Measurements from ENCODE around the gene MANF.
"Not testable (repeated sequence)": the region's sequence is repeated elsewhere in the genome, so short reads cannot be mapped to it uniquely, and the experiment has no call there.

Gene MANF

GRCh38 chr3:51387281-51387680 lies 2.2 kb downstream of the MANF start:
- not testable (repeated sequence) for H4K8ac ChIP-seq (ENCODE audit: low read depth, low read length); H2BK120ac ChIP-seq (ENCODE audit: insufficient read depth, low read length, poor library complexity); H3K9ac ChIP-seq (ENCODE audit: low read length); H2BK12ac ChIP-seq (ENCODE audit: low read length); H3K4ac ChIP-seq (ENCODE audit: low read depth, low read length); H2AK5ac ChIP-seq (ENCODE audit: low read length); H3K9me3 ChIP-seq (ENCODE audit: insufficient read depth, low read depth, low read length); H3K23ac ChIP-seq (ENCODE audit: low read length); H3K27me3 ChIP-seq (ENCODE audit: insufficient read depth, low read length); H3K27ac ChIP-seq (ENCODE audit: low read depth, low read length); H3K4me3 ChIP-seq (ENCODE audit: low read depth, low read length); H2BK5ac ChIP-seq (ENCODE audit: low read depth, low read length, poor library complexity); H3K14ac ChIP-seq (ENCODE audit: low read length); H2AFZ ChIP-seq (ENCODE audit: insufficient read depth, low read length, poor library complexity); H3K18ac ChIP-seq (ENCODE audit: low read length); H4K12ac ChIP-seq (ENCODE audit: low read depth, low read length); H4K91ac ChIP-seq (ENCODE audit: low read depth, low read length); DNase-seq
- H3K36me3 ChIP-seq (ENCODE audit: control insufficient read depth in 1 of 2, insufficient read depth in 2 of 2, low read length in 2 of 2) = peaks cover 21 to 30% of the 10 kb centered on the region in 2 experiments
- H3K4me1 ChIP-seq (ENCODE audit: control insufficient read depth in 1 of 2, insufficient read depth in 2 of 2, low read length in 2 of 2) = peaks cover 22 to 40% of the 10 kb centered on the region in 2 experiments
- peaks cover 30% of the 10 kb centered on the region for H3K79me2 ChIP-seq (ENCODE audit: control insufficient read depth, insufficient read depth, low read length, poor library complexity)
- no CpG with 5 or more reads among the region's 6 CpGs for WGBS (ENCODE audit: extremely low coverage, insufficient coverage, insufficient read length)
- peaks cover 22% of the 10 kb centered on the region for H3K79me1 ChIP-seq (ENCODE audit: low read length)
- H3K4me2 ChIP-seq (ENCODE audit: low read length) = peak overlapping the region; percentile 14

GRCh38 chr3:51388286-51389029 lies 3.4 kb downstream of the MANF start:
- Histone ChIP-seq H2BK12ac (ENCODE audit: low read length) (no peak overlapping the region), H3K79me1 (ENCODE audit: low read length) (peaks cover 22% of the 10 kb centered on the region), H3K9me3 (ENCODE audit: insufficient read depth, low read depth, low read length) (peaks cover 15% of the 10 kb centered on the region), H2BK5ac (ENCODE audit: low read depth, low read length, poor library complexity) (no peak overlapping the region), H3K9ac (ENCODE audit: low read length) (no peak overlapping the region), H4K12ac (ENCODE audit: low read depth, low read length) (no peak overlapping the region), H2AFZ (ENCODE audit: insufficient read depth, low read length, poor library complexity) (no peak overlapping the region), H4K8ac (ENCODE audit: low read depth, low read length) (no peak overlapping the region), H3K36me3 (ENCODE audit: control insufficient read depth in 1 of 2, insufficient read depth in 2 of 2, low read length in 2 of 2) (peaks cover 33 to 42% of the 10 kb centered on the region in 2 experiments), H3K18ac (ENCODE audit: low read length) (no peak overlapping the region), H3K27ac (ENCODE audit: low read depth, low read length) (peak overlapping the region; percentile 47), H4K91ac (ENCODE audit: low read depth, low read length) (no peak overlapping the region), H3K27me3 (ENCODE audit: insufficient read depth, low read length) (no peaks in the 10 kb centered on the region), H2AK5ac (ENCODE audit: low read length) (no peak overlapping the region), H3K14ac (ENCODE audit: low read length) (no peak overlapping the region), H3K23ac (ENCODE audit: low read length) (no peak overlapping the region), H2BK120ac (ENCODE audit: insufficient read depth, low read length, poor library complexity) (no peak overlapping the region), H3K4me3 (ENCODE audit: low read depth, low read length) (no peak overlapping the region), H3K4me1 (ENCODE audit: control insufficient read depth in 1 of 2, insufficient read depth in 2 of 2, low read length in 2 of 2) (peaks cover 29 to 46% of the 10 kb centered on the region in 2 experiments), H3K4ac (ENCODE audit: low read depth, low read length) (no peak overlapping the region), H3K4me2 (ENCODE audit: low read length) (peak overlapping the region; percentile 44), H3K79me2 (ENCODE audit: control insufficient read depth, insufficient read depth, low read length, poor library complexity) (peaks cover 41% of the 10 kb centered on the region)
- WGBS (ENCODE audit: extremely low coverage, insufficient coverage, insufficient read length) = no CpG with 5 or more reads among the region's 6 CpGs
- peak; percentile 82 to 85 for DNase-seq

- Histone ChIP-seq H3K4me1 (ENCODE audit: control insufficient read depth in 1 of 2, insufficient read depth in 2 of 2, low read length in 2 of 2) (peaks cover 32 to 46% of the 10 kb centered on the region in 2 experiments), H3K79me2 (ENCODE audit: control insufficient read depth, insufficient read depth, low read length, poor library complexity) (peaks cover 39% of the 10 kb centered on the region), H4K8ac (ENCODE audit: low read depth, low read length) (no peak overlapping the region), H4K91ac (ENCODE audit: low read depth, low read length) (no peak overlapping the region), H3K18ac (ENCODE audit: low read length) (no peak overlapping the region), H3K9ac (ENCODE audit: low read length) (no peak overlapping the region), H3K14ac (ENCODE audit: low read length) (no peak overlapping the region), H4K12ac (ENCODE audit: low read depth, low read length) (peak overlapping the region; percentile 14), H3K4ac (ENCODE audit: low read depth, low read length) (no peak overlapping the region), H3K27me3 (ENCODE audit: insufficient read depth, low read length) (no peaks in the 10 kb centered on the region), H3K79me1 (ENCODE audit: low read length) (peaks cover 17% of the 10 kb centered on the region), H3K4me3 (ENCODE audit: low read depth, low read length) (no peak overlapping the region), H2BK5ac (ENCODE audit: low read depth, low read length, poor library complexity) (no peak overlapping the region), H2BK12ac (ENCODE audit: low read length) (no peak overlapping the region), H3K4me2 (ENCODE audit: low read length) (no peak overlapping the region), H2AFZ (ENCODE audit: insufficient read depth, low read length, poor library complexity) (no peak overlapping the region), H2BK120ac (ENCODE audit: insufficient read depth, low read length, poor library complexity) (no peak overlapping the region), H3K36me3 (ENCODE audit: control insufficient read depth in 1 of 2, insufficient read depth in 2 of 2, low read length in 2 of 2) (peaks cover 41 to 51% of the 10 kb centered on the region in 2 experiments), H2AK5ac (ENCODE audit: low read length) (no peak overlapping the region), H3K9me3 (ENCODE audit: insufficient read depth, low read depth, low read length) (peaks cover 17% of the 10 kb centered on the region), H3K27ac (ENCODE audit: low read depth, low read length) (no peak overlapping the region), H3K23ac (ENCODE audit: low read length) (no peak overlapping the region)
- DNase-seq = peak; percentile 37 to 58
- WGBS (ENCODE audit: extremely low coverage, insufficient coverage, insufficient read length) = no CpG with 5 or more reads among the region's 6 CpGs
Observed at GRCh38 chr3:51389423-51390183, 4.5 kb downstream of the MANF start.

- Histone ChIP-seq H2BK5ac (ENCODE audit: low read depth, low read length, poor library complexity) (no peak overlapping the region), H2AK5ac (ENCODE audit: low read length) (no peak overlapping the region), H3K27ac (ENCODE audit: low read depth, low read length) (peak overlapping the region; percentile 29), H3K79me1 (ENCODE audit: low read length) (peaks cover 13% of the 10 kb centered on the region), H3K18ac (ENCODE audit: low read length) (no peak overlapping the region), H3K9ac (ENCODE audit: low read length) (peak overlapping the region; percentile 45), H3K79me2 (ENCODE audit: control insufficient read depth, insufficient read depth, low read length, poor library complexity) (peaks cover 35% of the 10 kb centered on the region), H3K4me1 (ENCODE audit: control insufficient read depth in 1 of 2, insufficient read depth in 2 of 2, low read length in 2 of 2) (peaks cover 32 to 46% of the 10 kb centered on the region in 2 experiments), H3K4ac (ENCODE audit: low read depth, low read length) (no peak overlapping the region), H2BK120ac (ENCODE audit: insufficient read depth, low read length, poor library complexity) (no peak overlapping the region), H3K4me3 (ENCODE audit: low read depth, low read length) (peak overlapping the region; percentile 33), H4K12ac (ENCODE audit: low read depth, low read length) (peak overlapping the region; percentile 13), H4K8ac (ENCODE audit: low read depth, low read length) (peak overlapping the region; percentile 23), H3K27me3 (ENCODE audit: insufficient read depth, low read length) (no peaks in the 10 kb centered on the region), H3K9me3 (ENCODE audit: insufficient read depth, low read depth, low read length) (peaks cover 17% of the 10 kb centered on the region), H3K36me3 (ENCODE audit: control insufficient read depth in 1 of 2, insufficient read depth in 2 of 2, low read length in 2 of 2) (peaks cover 49 to 60% of the 10 kb centered on the region in 2 experiments), H3K14ac (ENCODE audit: low read length) (peak overlapping the region; percentile 9), H3K4me2 (ENCODE audit: low read length) (peak overlapping the region; percentile 68), H2BK12ac (ENCODE audit: low read length) (no peak overlapping the region), H4K91ac (ENCODE audit: low read depth, low read length) (no peak overlapping the region), H2AFZ (ENCODE audit: insufficient read depth, low read length, poor library complexity) (no peak overlapping the region), H3K23ac (ENCODE audit: low read length) (no peak overlapping the region)
- DNase-seq = no peak
- no CpG with 5 or more reads among the region's 29 CpGs for WGBS (ENCODE audit: extremely low coverage, insufficient coverage, insufficient read length)
Observed at GRCh38 chr3:51390246-51391074, 5.4 kb downstream of the MANF start.

Data from trophoblast cell (in vitro differentiated cells and primary cell).